HFFc6 (cell line): ENCODE measurements around the gene PANK2. TPM values are rescaled to one million over a fixed set of nuclear protein-coding genes. Genes with fewer than 3 reads are reported as not detected.
A peak's percentile ranks its signal among the peaks of the same experiment; 100 is the strongest.
"Not testable (repeated sequence)": the region's sequence is repeated elsewhere in the genome, so short reads cannot be mapped to it uniquely, and the experiment has no call there.

Experiments used
- DNase-seq: peaks from one replicate; pipeline ENCODE4 v3.0.0-alpha.2; 2018
- H3K27ac Mint-ChIP-seq: 2 replicates; pipeline ENCODE4 v1.8.0; 2020; ENCODE audit warnings: mild to moderate bottlenecking, mixed read lengths
- H3K27me3 Mint-ChIP-seq: 2 replicates; pipeline ENCODE4 v1.8.0; 2021; ENCODE audit warnings: mild to moderate bottlenecking, moderate library complexity, mixed read lengths; ENCODE audit not compliant: insufficient read depth
- H3K36me3 Mint-ChIP-seq: 2 replicates; pipeline ENCODE4 v1.8.0; 2021; ENCODE audit warnings: low read depth, mixed read lengths
- H3K4me1 Mint-ChIP-seq: 2 replicates; pipeline ENCODE4 v1.8.0; 2020; ENCODE audit warnings: low read depth, mixed read lengths
- H3K4me3 Mint-ChIP-seq: 2 replicates; pipeline ENCODE4 v1.8.0; 2020; ENCODE audit warnings: mild to moderate bottlenecking, moderate library complexity, mixed read lengths
- H3K9me3 Mint-ChIP-seq: 2 replicates; pipeline ENCODE4 v1.8.0; 2020; ENCODE audit warnings: mild to moderate bottlenecking, mixed read lengths
- long read RNA-seq: library from polyadenylated mRNA; unstranded; transcript quantifications from one replicate; pipeline ENCODE4 v2.0.0, GENCODE V29; 2019
- total RNA-seq, 6 experiments: library from RNA; stranded (reverse); fragmentation: NEBNext Ultra II Directional; extraction: Animal tissue kit (Norgen Biotek cat#: 25700); gene quantifications; 2 replicates in 1 of 6; 3 replicates in 5 of 6; pipeline ENCODE4 v1.2.3, GENCODE V29; 2021
- TF ChIP-seq, protein P1 (sequence below): fragments of 200-600 bp; sonication (generic); IDR thresholded peaks from 2 replicates; pipeline ENCODE4 v1.5.0; 2021; ENCODE audit warnings: antibody characterized with exemption, mild to moderate bottlenecking

Gene PANK2
- 10 to 100 TPM; 34.5 to 40.7 (median 38.3) TPM for total RNA-seq
- long read RNA-seq, partial matches to known transcripts, result 0 of 8 reads
- long read RNA-seq, other reads (novel, unspliced or antisense), result 4 of 8 reads

DNA sequence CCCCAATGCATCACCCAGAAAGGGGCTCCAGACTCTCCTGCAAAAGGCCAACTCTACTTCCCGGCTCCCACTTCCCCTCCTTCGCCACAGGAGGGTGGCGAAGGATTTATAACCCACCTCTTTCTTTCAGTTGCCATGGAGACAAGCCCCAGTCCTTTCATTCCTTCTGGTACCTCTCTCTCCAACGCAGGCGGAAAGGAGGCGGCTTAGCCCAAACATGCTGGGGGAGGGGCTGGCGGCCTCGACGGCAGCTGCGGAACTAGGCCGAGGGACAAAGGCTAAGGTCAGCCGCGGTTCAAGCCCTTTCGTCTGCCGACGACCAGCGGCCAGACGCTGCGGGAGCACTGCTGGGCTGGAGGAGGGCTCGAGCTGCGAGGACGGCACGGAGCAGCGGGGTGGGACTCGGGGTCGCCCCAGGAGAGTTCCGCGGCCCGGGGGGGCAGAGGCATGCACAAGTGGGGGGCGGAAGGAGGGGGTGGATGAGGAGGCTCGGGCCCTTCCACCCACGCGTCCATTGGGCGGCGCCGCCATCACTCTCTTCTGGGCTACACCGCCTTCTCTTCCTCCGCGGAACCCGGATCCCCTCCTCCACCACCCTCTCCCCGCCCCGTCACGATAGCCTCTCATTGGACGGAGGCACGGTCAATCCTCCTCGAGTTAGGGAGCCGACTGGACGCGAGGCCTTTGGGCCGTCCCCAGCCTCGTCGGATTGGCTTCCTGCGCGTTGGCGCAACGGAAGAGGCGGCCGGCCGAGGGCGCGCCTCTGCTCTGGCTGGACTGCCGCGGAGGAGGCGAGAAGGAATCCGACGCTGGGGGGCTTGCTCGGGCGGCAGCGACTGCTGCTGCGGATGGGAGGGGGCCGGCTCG, at the start of gene PANK2:
Gene PANK2, plus strand, starts transcription at position 766 of the 867 bp plus-strand sequence.
- H3K4me3 Mint-ChIP-seq, result peak within 1 kb of the TSS; percentile 99
- peaks cover 6% of the 10 kb centered on the region for H3K27me3 Mint-ChIP-seq
- peaks cover 44% of the 10 kb centered on the region for H3K4me1 Mint-ChIP-seq
- peak within 1 kb of the TSS; percentile 95 for H3K27ac Mint-ChIP-seq
- peak; percentile 99 for DNase-seq
- TF ChIP-seq, protein P1, sequence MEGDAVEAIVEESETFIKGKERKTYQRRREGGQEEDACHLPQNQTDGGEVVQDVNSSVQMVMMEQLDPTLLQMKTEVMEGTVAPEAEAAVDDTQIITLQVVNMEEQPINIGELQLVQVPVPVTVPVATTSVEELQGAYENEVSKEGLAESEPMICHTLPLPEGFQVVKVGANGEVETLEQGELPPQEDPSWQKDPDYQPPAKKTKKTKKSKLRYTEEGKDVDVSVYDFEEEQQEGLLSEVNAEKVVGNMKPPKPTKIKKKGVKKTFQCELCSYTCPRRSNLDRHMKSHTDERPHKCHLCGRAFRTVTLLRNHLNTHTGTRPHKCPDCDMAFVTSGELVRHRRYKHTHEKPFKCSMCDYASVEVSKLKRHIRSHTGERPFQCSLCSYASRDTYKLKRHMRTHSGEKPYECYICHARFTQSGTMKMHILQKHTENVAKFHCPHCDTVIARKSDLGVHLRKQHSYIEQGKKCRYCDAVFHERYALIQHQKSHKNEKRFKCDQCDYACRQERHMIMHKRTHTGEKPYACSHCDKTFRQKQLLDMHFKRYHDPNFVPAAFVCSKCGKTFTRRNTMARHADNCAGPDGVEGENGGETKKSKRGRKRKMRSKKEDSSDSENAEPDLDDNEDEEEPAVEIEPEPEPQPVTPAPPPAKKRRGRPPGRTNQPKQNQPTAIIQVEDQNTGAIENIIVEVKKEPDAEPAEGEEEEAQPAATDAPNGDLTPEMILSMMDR, result peak; percentile 53
- no peaks in the 10 kb centered on the region for H3K9me3 Mint-ChIP-seq
- H3K36me3 Mint-ChIP-seq, result peaks cover 35% of the 10 kb centered on the region

DNA sequence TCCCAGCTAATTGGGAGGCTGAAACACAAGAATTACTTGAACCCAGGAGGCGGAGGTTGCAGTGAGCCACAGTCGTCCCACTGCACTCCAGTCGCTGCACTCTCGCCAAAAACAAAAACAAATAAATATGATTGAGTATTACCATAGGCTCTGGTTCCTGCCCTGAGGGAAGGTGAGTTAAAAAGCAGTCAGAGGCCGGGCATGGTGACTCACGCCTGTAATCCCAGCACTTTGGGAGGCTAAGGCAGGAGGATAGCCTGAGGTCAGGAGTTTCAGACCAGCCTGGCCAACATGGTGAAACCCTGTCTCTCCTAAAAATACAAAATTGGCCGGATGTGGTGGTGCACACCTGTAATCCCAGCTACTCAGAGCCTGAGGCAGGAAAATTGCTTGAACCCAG, 49.0 kb upstream of the PANK2 start:
- DNase-seq, result peak; percentile 33
- H3K27me3 Mint-ChIP-seq, H3K27ac Mint-ChIP-seq, H3K9me3 Mint-ChIP-seq, H3K4me3 Mint-ChIP-seq: not testable (repeated sequence)
- Mint-ChIP-seq H3K4me1 (peaks cover 27% of the 10 kb centered on the region), H3K36me3 (peaks cover 18% of the 10 kb centered on the region)

DNA sequence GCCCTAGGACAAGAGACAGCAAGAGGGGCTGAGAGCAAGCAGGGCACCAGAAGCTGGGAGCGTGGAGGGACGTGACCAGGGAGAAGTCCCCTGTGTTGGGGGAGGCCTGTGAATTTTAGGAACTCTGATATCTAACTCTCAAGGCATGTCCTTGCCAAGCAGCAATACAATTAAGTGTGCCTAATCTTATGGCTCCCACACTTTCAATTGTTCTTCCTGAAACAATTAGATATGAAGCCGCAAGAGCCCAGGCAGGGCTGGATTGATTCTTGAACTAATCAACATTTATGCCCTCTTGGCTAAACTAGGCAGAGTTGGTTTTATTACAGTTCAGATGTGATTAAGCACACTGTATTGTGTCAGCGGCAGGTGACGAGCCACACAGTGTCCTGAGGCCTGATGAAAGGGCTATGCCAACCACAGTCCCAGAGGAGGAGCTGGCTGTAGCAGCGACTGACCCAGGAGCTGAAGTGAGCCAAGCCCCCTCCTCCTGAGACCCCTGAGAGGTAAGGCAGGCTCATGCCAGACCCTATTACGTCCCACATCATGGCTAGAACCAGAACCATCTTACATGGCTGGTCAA, 46.7 kb upstream of the PANK2 start:
- H3K9me3 Mint-ChIP-seq, result no peaks in the 10 kb centered on the region
- H3K27me3 Mint-ChIP-seq, result no peaks in the 10 kb centered on the region
- TF ChIP-seq, protein P1, result no peak
- H3K36me3 Mint-ChIP-seq, result peaks cover 11% of the 10 kb centered on the region
- no peak for DNase-seq
- H3K27ac Mint-ChIP-seq, result peak overlapping the region; percentile 24; the same call in 1 of the 2 replicates
- H3K4me3 Mint-ChIP-seq, result no peak overlapping the region
- peaks cover 34% of the 10 kb centered on the region for H3K4me1 Mint-ChIP-seq

DNA sequence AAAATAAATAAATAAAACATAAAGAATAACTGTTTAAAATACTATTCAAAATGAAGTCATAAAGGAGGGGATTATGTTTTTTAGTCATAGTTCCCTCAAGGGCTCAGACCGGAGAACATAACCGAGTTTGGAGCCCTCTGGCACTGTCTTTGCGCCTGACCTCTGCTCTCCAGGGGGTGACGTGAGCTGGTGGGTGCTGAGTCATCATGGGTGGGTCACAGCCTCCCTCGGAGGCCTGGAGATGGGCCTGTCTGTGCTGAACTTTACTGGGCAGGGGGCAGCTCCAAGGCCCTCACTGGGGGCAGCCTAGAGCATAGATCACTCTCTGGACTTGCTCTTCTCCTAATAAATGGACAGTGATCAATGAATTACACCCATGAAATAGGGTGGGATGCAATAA, 45.7 kb upstream of the PANK2 start:
- no peak overlapping the region for H3K4me3 Mint-ChIP-seq
- H3K36me3 Mint-ChIP-seq, result peaks cover 14% of the 10 kb centered on the region
- H3K4me1 Mint-ChIP-seq, result peaks cover 42% of the 10 kb centered on the region
- H3K27ac Mint-ChIP-seq, result peak overlapping the region; percentile 71
- no peaks in the 10 kb centered on the region for H3K9me3 Mint-ChIP-seq
- TF ChIP-seq, protein P1, result no peak
- DNase-seq, result peak; percentile 33
- H3K27me3 Mint-ChIP-seq, result no peaks in the 10 kb centered on the region

DNA sequence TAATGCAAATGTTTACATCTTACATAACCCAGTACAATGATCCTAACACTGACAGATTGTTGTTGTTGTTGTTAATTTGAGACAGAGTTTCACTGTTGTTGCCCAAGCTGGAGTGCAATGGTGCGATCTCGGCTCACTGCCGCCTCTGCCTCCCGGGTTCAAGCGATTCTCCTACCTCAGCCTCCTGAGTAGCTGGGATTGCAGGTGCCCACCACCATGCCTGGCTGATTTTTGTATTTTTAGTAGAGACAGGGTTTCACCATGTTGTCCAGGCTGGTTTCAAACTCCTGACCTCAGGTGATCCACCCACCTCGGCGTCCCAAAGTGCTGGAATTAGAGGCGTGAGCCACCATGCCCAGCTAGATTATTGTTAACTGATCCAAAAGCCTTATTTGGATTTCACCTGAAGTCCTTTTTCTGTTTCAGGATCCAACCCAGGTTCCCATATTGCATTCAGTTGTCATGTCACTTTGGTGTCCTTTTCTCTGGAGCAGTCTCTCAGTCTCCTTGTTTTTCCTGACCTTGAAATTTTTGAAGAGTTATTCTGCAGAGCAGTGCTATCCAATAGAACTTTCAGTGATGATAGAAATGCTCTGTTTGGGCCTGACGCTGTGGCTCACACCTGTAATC, 45.1 kb upstream of the PANK2 start:
- not testable (repeated sequence) for H3K27me3 Mint-ChIP-seq, H3K9me3 Mint-ChIP-seq, H3K4me3 Mint-ChIP-seq, DNase-seq, H3K36me3 Mint-ChIP-seq
- peak overlapping the region; percentile 41; the same call in 1 of the 2 replicates for H3K27ac Mint-ChIP-seq
- peaks cover 48% of the 10 kb centered on the region for H3K4me1 Mint-ChIP-seq

DNA sequence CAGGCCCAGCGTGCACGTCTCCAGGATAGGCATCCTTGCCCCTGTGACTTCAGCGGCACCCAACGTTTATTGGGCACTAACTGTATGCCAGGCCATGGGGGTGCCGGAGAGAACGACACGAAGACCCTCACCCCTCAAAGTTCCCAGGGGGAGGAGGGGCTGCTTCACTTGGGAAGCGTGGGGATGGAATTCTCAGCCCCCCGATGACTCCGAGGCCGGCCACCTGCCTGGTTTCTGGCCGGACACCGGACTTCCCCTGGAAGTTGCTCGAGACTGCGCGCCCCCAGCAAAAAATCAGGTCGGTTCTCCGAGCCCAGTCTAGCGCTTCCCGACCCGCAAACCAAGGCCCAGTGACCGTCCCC, 42.8 kb upstream of the PANK2 start:
- Mint-ChIP-seq H3K4me3 (peak overlapping the region; percentile 98), H3K36me3 (peaks cover 6% of the 10 kb centered on the region; the same call in 1 of the 2 replicates), H3K4me1 (peaks cover 40% of the 10 kb centered on the region), H3K27me3 (no peaks in the 10 kb centered on the region), H3K27ac (peak overlapping the region; percentile 85), H3K9me3 (no peaks in the 10 kb centered on the region)
- no peak for DNase-seq
- TF ChIP-seq, protein P1, result no peak
